A673 (cell line): ENCODE measurements around the gene CAPN5.

Source experiments
- CTCF ChIP-seq: fragments of 300-800, 200-600 bp; sonication (generic); conservative IDR thresholded peaks from 2 replicates; pipeline ENCODE4 v1.5.1; 2017; ENCODE audit warnings: low read depth, mild to moderate bottlenecking, antibody characterized with exemption, low read length, moderate library complexity, mixed read lengths
- EZH2 ChIP-seq: fragments of 200-600 bp; sonication (generic); IDR thresholded peaks from 2 replicates; pipeline ENCODE4 v1.6.1; 2017; ENCODE audit warnings: borderline replicate concordance, low read depth, mild to moderate bottlenecking, mixed read lengths, antibody characterized with exemption, low read length; ENCODE audit not compliant: poor library complexity, severe bottlenecking

GRCh38 chr11:77122576-77123212, 55.9 kb downstream of the CAPN5 start:
- TF ChIP-seq CTCF, result no peak
- TF ChIP-seq EZH2, result no peak
